Measurements from ENCODE around the gene PIEZO1. TPM values are rescaled to one million over a fixed set of nuclear protein-coding genes. Genes with fewer than 3 reads are reported as not detected.

The PIEZO1 gene
- total RNA-seq, 4 donors from 2014 or later: 62.3 to 161 (median 123) TPM

DNA sequence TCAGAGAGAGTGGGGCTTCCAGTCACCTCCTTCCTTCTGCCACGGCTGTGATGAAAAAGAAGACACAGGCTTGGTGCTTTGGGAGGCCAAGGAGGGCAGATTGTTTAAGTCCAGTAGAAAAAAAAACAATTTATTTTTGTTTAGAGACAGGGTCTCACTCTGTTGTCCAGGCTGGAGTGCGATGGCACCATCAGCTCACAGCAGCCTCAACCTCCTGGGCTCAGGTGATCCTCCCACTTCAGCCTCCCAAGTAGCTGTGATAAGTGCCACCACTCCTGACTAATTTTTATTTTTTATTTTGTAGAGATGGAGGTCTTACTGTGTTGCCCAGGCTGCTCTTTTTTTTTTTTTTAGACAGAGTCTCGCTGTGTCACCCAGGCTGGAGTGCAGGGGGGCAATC, 119.5 kb downstream of the PIEZO1 start:
- Histone ChIP-seq H3K27ac (no peak overlapping the region), H3K4me3 (no peak overlapping the region), H3K9me3 (no peaks in the 10 kb centered on the region), H3K27me3 (no peaks in the 10 kb centered on the region), H3K4me1 (peaks cover 0 to 4% of the 10 kb centered on the region in 2 donors), H3K36me3 (no peaks in the 10 kb centered on the region)
- TF ChIP-seq POLR2A (IDR thresholded peaks at IDR 0.05): no peak
- TF ChIP-seq, protein P1, sequence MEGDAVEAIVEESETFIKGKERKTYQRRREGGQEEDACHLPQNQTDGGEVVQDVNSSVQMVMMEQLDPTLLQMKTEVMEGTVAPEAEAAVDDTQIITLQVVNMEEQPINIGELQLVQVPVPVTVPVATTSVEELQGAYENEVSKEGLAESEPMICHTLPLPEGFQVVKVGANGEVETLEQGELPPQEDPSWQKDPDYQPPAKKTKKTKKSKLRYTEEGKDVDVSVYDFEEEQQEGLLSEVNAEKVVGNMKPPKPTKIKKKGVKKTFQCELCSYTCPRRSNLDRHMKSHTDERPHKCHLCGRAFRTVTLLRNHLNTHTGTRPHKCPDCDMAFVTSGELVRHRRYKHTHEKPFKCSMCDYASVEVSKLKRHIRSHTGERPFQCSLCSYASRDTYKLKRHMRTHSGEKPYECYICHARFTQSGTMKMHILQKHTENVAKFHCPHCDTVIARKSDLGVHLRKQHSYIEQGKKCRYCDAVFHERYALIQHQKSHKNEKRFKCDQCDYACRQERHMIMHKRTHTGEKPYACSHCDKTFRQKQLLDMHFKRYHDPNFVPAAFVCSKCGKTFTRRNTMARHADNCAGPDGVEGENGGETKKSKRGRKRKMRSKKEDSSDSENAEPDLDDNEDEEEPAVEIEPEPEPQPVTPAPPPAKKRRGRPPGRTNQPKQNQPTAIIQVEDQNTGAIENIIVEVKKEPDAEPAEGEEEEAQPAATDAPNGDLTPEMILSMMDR (IDR thresholded peaks at IDR 0.05): no peak
- no peak for DNase-seq
- intact Hi-C loops (cut with DNase I; ENCODE audit: low total_unique reads): no loop called here

Small RNAs within 50 kb of the gene (microRNA-seq; reads per million reads assigned to microRNA genes)
- gene MIR4722 (ENCODE audit: borderline microRNAs expressed, borderline replicate concordance): not detected

Other genes with a start within 250 kb of the PIEZO1 start
- 10 to 100 TPM in 2 of 4 donors, 1 to 10 TPM in 1, under 1 TPM in 1; 0.88 to 58.8 (median 9.5) TPM for gene ZC3H18, start 214.8 kb downstream of the PIEZO1 start, total RNA-seq
- gene IL17C, start 146.6 kb downstream of the PIEZO1 start, total RNA-seq: not detected
- gene CYBA, start 134.2 kb downstream of the PIEZO1 start, total RNA-seq: 10 to 100 TPM; 17.4 to 72.0 (median 38.3) TPM
- 10 to 100 TPM in 2 of 4 donors, 1 to 10 TPM in 2; 2.4 to 22.1 (median 15.0) TPM for gene MVD, start 122.1 kb downstream of the PIEZO1 start, total RNA-seq
- under 1 TPM in 2 of 4 donors, not detected in 2; 0.14 to 0.43 TPM for gene SNAI3, start 98.7 kb downstream of the PIEZO1 start, total RNA-seq
- 10 to 100 TPM; 14.2 to 33.2 (median 20.0) TPM for gene RNF166, start 78.8 kb downstream of the PIEZO1 start, total RNA-seq
- 10 to 100 TPM in 3 of 4 donors, under 1 TPM in 1; 0.88 to 20.3 (median 14.6) TPM for gene CTU2, start 78.7 kb downstream of the PIEZO1 start, total RNA-seq
- gene CDT1, start 18.6 kb upstream of the PIEZO1 start, total RNA-seq: 1 to 10 TPM in 1 of 4 donors, under 1 TPM in 1, not detected in 2; 0.34 to 6.6 TPM
- gene APRT, start 26.7 kb upstream of the PIEZO1 start, total RNA-seq: 10 to 100 TPM; 32.5 to 82.2 (median 56.3) TPM
- gene GALNS, start 71.7 kb upstream of the PIEZO1 start, total RNA-seq: 10 to 100 TPM in 2 of 4 donors, 1 to 10 TPM in 2; 1.8 to 36.2 (median 16.4) TPM
- gene TRAPPC2L, start 71.9 kb upstream of the PIEZO1 start, total RNA-seq: 100 to 1,000 TPM in 1 of 4 donors, 10 to 100 TPM in 3; 21.5 to 680 (median 70.6) TPM
- gene PABPN1L, start 81.4 kb upstream of the PIEZO1 start, total RNA-seq: not detected
- 10 to 100 TPM in 1 of 4 donors, 1 to 10 TPM in 1, under 1 TPM in 2; under 0.01 to 12.1 (median 3.1) TPM for gene CBFA2T3, start 192.0 kb upstream of the PIEZO1 start, total RNA-seq